IMR-90 (cell line): ENCODE measurements around the gene GRIA2. TPM values are rescaled to one million over a fixed set of nuclear protein-coding genes. Genes with fewer than 3 reads are reported as not detected.
A peak's percentile ranks its signal among the peaks of the same experiment; 100 is the strongest.

ENCODE experiments used
- ATAC-seq: fragments of 200-7000 bp; cut with Tn5 transposase; 2 replicates; pipeline ENCODE4 v1.9.1; 2020; ENCODE audit warnings: low read depth, mild to moderate bottlenecking, moderate library complexity
- BruUV-seq: library from RNA; stranded (reverse); fragments of 400-500 nt; replicated peaks from 2 replicates; lab custom pipeline; 2021; lab: Mats Ljungman, UMichigan
- CTCF ChIA-PET: fragments of 300-600 bp; formaldehyde crosslinking; extraction: SDS; loops from one replicate; lab custom pipeline; 2021; ENCODE audit warnings: antibody characterized with exemption; lab: Yijun Ruan, JAX
- POLR2A ChIA-PET: fragments of 300-600 bp; sonication (Branson Sonifier 250); formaldehyde crosslinking; loops from one replicate; lab custom pipeline; 2022; ENCODE audit warnings: antibody characterized with exemption; ENCODE audit not compliant: unreplicated experiment; lab: Charles Lee
- DNase-seq: peaks from one replicate; pipeline ENCODE4 v3.0.0; 2013
- H2AFZ ChIP-seq: replicated peaks from 2 replicates; pipeline ENCODE3; 2013; ENCODE audit warnings: low read length, mild to moderate bottlenecking; ENCODE audit not compliant: poor library complexity
- H2AK5ac ChIP-seq: 2 replicates; pipeline ENCODE4 v1.6.1; 2013; ENCODE audit warnings: low read depth, low read length, inconsistent platforms
- H2AK9ac ChIP-seq: replicated peaks from 2 replicates; pipeline ENCODE3; 2013; ENCODE audit warnings: mild to moderate bottlenecking, low read depth, low read length, moderate library complexity; ENCODE audit not compliant: poor library complexity
- H2BK120ac ChIP-seq: 2 replicates; pipeline ENCODE4 v1.6.1; 2013; ENCODE audit warnings: low read depth, low read length, inconsistent platforms
- H2BK15ac ChIP-seq: 3 replicates; pipeline ENCODE4 v1.6.1; 2013; ENCODE audit warnings: low read depth, low read length, inconsistent platforms
- H2BK20ac ChIP-seq: 2 replicates; pipeline ENCODE4 v1.6.1; 2013; ENCODE audit warnings: low read depth, mild to moderate bottlenecking, inconsistent platforms, low read length, moderate library complexity
- H2BK5ac ChIP-seq: 2 replicates; pipeline ENCODE4 v1.6.1; 2013; ENCODE audit warnings: mild to moderate bottlenecking, low read depth, low read length, inconsistent platforms; ENCODE audit not compliant: poor library complexity, severe bottlenecking
- H3K14ac ChIP-seq: replicated peaks from 2 replicates; pipeline ENCODE4 v1.6.1; 2013; ENCODE audit warnings: low read depth, low read length, inconsistent platforms
- H3K18ac ChIP-seq: 2 replicates; pipeline ENCODE4 v1.6.1; 2013; ENCODE audit warnings: low read depth, low read length, control low read depth
- H3K23ac ChIP-seq: 2 replicates; pipeline ENCODE4 v1.6.1; 2013; ENCODE audit warnings: low read depth, low read length, inconsistent platforms
- H3K27ac ChIP-seq: 2 replicates; pipeline ENCODE4 v1.5.1; 2013; ENCODE audit warnings: mild to moderate bottlenecking, control low read depth, low read length; ENCODE audit not compliant: insufficient read depth
- H3K27me3 ChIP-seq: 2 replicates; pipeline ENCODE4 v1.6.1; 2013; ENCODE audit warnings: low read length; ENCODE audit not compliant: control insufficient read depth, insufficient read depth
- H3K36me3 ChIP-seq: 2 replicates; pipeline ENCODE4 v1.6.1; 2013; ENCODE audit warnings: low read length, mixed read lengths; ENCODE audit not compliant: control insufficient read depth, insufficient read depth
- H3K4ac ChIP-seq: 2 replicates; pipeline ENCODE4 v1.6.1; 2013; ENCODE audit warnings: low read depth, low read length, inconsistent platforms
- H3K4me1 ChIP-seq: 2 replicates; pipeline ENCODE4 v1.6.1; 2013; ENCODE audit warnings: low read length, mixed read lengths; ENCODE audit not compliant: control insufficient read depth, insufficient read depth
- H3K4me2 ChIP-seq: 2 replicates; pipeline ENCODE4 v1.6.1; 2013; ENCODE audit warnings: low read depth, mild to moderate bottlenecking, control low read depth, low read length, moderate library complexity
- H3K4me3 ChIP-seq: 2 replicates; pipeline ENCODE4 v1.5.1; 2013; ENCODE audit warnings: low read depth, mild to moderate bottlenecking, control low read depth, low read length, moderate library complexity; ENCODE audit not compliant: insufficient read depth
- H3K56ac ChIP-seq: 2 replicates; pipeline ENCODE4 v1.6.1; 2013; ENCODE audit warnings: low read length, inconsistent platforms; ENCODE audit not compliant: insufficient read depth; ENCODE audit errors: extremely low read depth
- H3K79me1 ChIP-seq, 2 experiments: 2 replicates each; pipeline ENCODE4 v1.6.1; 2013; ENCODE audit warnings: low read length in 2 of 2, inconsistent platforms in 1 of 2, low read depth in 1 of 2
- H3K9ac ChIP-seq: 2 replicates; pipeline ENCODE4 v1.6.1; 2013; ENCODE audit warnings: low read depth, low read length, control low read depth
- H3K9me1 ChIP-seq: 2 replicates; pipeline ENCODE4 v1.6.1; 2013; ENCODE audit warnings: low read length, inconsistent platforms; ENCODE audit not compliant: insufficient read depth
- H3K9me3 ChIP-seq: 2 replicates; pipeline ENCODE4 v1.6.1; 2013; ENCODE audit warnings: low read length; ENCODE audit not compliant: control insufficient read depth, insufficient read depth
- H4K20me1 ChIP-seq: 2 replicates; pipeline ENCODE4 v1.6.1; 2013; ENCODE audit warnings: low read length, inconsistent platforms; ENCODE audit not compliant: insufficient read depth
- H4K5ac ChIP-seq: 2 replicates; pipeline ENCODE4 v1.6.1; 2013; ENCODE audit warnings: mild to moderate bottlenecking, low read depth, low read length, control low read depth
- H4K8ac ChIP-seq, 2 experiments: 2 replicates each; pipeline ENCODE4 v1.6.1; 2013; ENCODE audit warnings: low read depth in 2 of 2, low read length in 2 of 2, control low read depth in 1 of 2, inconsistent platforms in 1 of 2
- H4K91ac ChIP-seq: 2 replicates; pipeline ENCODE4 v1.6.1; 2013; ENCODE audit warnings: low read depth, low read length, inconsistent platforms; ENCODE audit not compliant: insufficient read depth
- MAZ ChIP-seq: IDR thresholded peaks from 2 replicates; pipeline ENCODE4 v1.6.1; 2012; ENCODE audit warnings: low read depth, mild to moderate bottlenecking, low read length, improper control_type of control experiment, moderate library complexity, borderline replicate concordance
- WGBS, 2 experiments: methylation state at CpG; one replicate each; pipeline versions ENCODE4 v1.1.5 to v1.1.7; 2013; ENCODE audit warnings: missing lambda C conversion rate in 2 of 2; ENCODE audit not compliant: insufficient read length in 1 of 2; ENCODE audit errors: extremely low coverage in 2 of 2; 5-methylcytosine and 5-hydroxymethylcytosine counted together
- dilution Hi-C: fragments of 300-500 bp; cut with HindIII; formaldehyde crosslinking; loops from one replicate; pipeline ENCODE4 v1.14.3; 2018; ENCODE audit warnings: low sequenced_read_pairs; ENCODE audit not compliant: unreplicated experiment
- in situ Hi-C: fragments of 300-500 bp; cut with MboI; formaldehyde crosslinking; loops from 3 replicates; pipeline ENCODE4 v1.14.3; 2019; ENCODE audit warnings: low sequenced_read_pairs, inconsistent platforms, mixed read lengths
- intact Hi-C: fragments of 100-400 bp; cut with micrococcal nuclease; formaldehyde crosslinking; loops from 2 replicates; pipeline ENCODE4 v1.10.0; 2022
- polyA plus RNA-seq, 3 experiments: library from polyadenylated mRNA; depleted of rRNA; stranded (reverse); fragments of >200 nt; gene quantifications; 2 replicates each; pipeline ENCODE4 v1.2.3, GENCODE V29; 2012; ENCODE audit warnings: low replicate concordance in 1 of 3
- total RNA-seq: library from RNA; depleted of rRNA; stranded (reverse); fragments of >200 nt; gene quantifications from 2 replicates; pipeline ENCODE4 v1.2.3, GENCODE V29; 2012
- TF ChIP-seq, protein P1 (sequence below): conservative IDR thresholded peaks from 2 replicates; pipeline ENCODE4 v1.5.1; 2012; ENCODE audit warnings: mild to moderate bottlenecking, low read depth, low read length, improper control_type of control experiment

GRIA2 gene
- total and polyA plus RNA-seq, 2 of the 4 experiments (the other 2 are of a cell fraction), result not detected

DNA sequence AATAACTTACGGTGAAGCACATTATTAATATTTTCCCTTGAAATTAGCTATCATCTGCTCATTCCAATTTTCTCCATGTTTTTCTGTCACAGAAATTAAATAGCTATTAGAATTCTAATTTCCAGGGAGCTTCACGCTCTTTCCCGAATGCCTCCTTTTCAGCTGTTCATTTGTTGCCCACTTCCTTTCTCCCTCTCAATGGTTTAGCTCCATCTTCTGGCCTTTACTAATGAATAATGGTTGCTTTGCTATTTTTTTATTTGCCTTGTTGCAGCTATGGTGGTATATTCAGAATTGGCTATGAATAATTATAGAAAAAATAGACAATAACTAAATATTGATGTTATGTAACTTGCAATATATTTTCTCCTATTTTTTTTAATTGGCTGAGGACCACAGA is 70.5 kb downstream of the GRIA2 start:
- no peak for DNase-seq

More for the DNA sequence above, 70.5 kb downstream of the GRIA2 start:
- H4K8ac ChIP-seq, result no peak overlapping the region
- no peaks in the 10 kb centered on the region for H3K27me3 ChIP-seq
- no peak overlapping the region for H3K56ac ChIP-seq
- ChIA-PET POLR2A (no interaction called here), CTCF (interaction anchor here (0.8 kb wide), 1 partner anchor 27 kb away, joined by 3 read pairs; no protein-coding TSS in a partner anchor)
- no peaks in the 10 kb centered on the region for H4K20me1 ChIP-seq
- H3K36me3 ChIP-seq, result no peaks in the 10 kb centered on the region
- no peak overlapping the region for H3K4me3 ChIP-seq
- no peak overlapping the region for H3K18ac ChIP-seq
- no TSS peak for BruUV-seq
- dilution Hi-C loops, result no loop called here
- H3K9ac ChIP-seq, result no peak overlapping the region
- H3K14ac ChIP-seq, result no peak overlapping the region
- ATAC-seq, result no peak
- H4K91ac ChIP-seq, result no peak overlapping the region
- intact Hi-C loops, result no loop called here
- no peak overlapping the region for H2BK15ac ChIP-seq
- no peak overlapping the region for H2AK5ac ChIP-seq
- no peaks in the 10 kb centered on the region for H3K9me3 ChIP-seq
- H2BK20ac ChIP-seq, result no peak overlapping the region
- TF ChIP-seq, protein P1, sequence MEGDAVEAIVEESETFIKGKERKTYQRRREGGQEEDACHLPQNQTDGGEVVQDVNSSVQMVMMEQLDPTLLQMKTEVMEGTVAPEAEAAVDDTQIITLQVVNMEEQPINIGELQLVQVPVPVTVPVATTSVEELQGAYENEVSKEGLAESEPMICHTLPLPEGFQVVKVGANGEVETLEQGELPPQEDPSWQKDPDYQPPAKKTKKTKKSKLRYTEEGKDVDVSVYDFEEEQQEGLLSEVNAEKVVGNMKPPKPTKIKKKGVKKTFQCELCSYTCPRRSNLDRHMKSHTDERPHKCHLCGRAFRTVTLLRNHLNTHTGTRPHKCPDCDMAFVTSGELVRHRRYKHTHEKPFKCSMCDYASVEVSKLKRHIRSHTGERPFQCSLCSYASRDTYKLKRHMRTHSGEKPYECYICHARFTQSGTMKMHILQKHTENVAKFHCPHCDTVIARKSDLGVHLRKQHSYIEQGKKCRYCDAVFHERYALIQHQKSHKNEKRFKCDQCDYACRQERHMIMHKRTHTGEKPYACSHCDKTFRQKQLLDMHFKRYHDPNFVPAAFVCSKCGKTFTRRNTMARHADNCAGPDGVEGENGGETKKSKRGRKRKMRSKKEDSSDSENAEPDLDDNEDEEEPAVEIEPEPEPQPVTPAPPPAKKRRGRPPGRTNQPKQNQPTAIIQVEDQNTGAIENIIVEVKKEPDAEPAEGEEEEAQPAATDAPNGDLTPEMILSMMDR, result 0 out of 2 replicates have a peak, but pooled peaks have one; percentile 6
- TF ChIP-seq MAZ, result no peak
- no peak overlapping the region for H3K23ac ChIP-seq
- 100% methylated on average over 1 of the region's 3 CpGs; no CpG with 5 or more reads in 1 of the 2 experiments for WGBS, 2 experiments
- H3K4me1 ChIP-seq, result no peaks in the 10 kb centered on the region
- H3K9me1 ChIP-seq, result no peaks in the 10 kb centered on the region
- no peaks in the 10 kb centered on the region for H3K79me1 ChIP-seq
- H2AFZ ChIP-seq, result no peak overlapping the region
- in situ Hi-C loops, result no loop called here
- no peak overlapping the region for H2BK5ac ChIP-seq
- no peak overlapping the region for H3K4me2 ChIP-seq
- H3K4ac ChIP-seq, result no peak overlapping the region
- H4K5ac ChIP-seq, result no peak overlapping the region
- H3K27ac ChIP-seq, result no peak overlapping the region
- no peak overlapping the region for H2BK120ac ChIP-seq
- H2AK9ac ChIP-seq, result no peak overlapping the region
